Mesodermal cell (in vitro differentiated cells): ENCODE measurements around the gene PCLO.

Source experiments
- H3K27ac ChIP-seq: 2 replicates; pipeline ENCODE4 v1.7.0; 2013; ENCODE audit warnings: mild to moderate bottlenecking, low read depth, low read length, moderate library complexity; ENCODE audit not compliant: severe bottlenecking
- H3K36me3 ChIP-seq: 2 replicates; pipeline ENCODE4 v1.7.1; 2013; ENCODE audit warnings: mild to moderate bottlenecking, low read length, moderate library complexity; ENCODE audit not compliant: control insufficient read depth, insufficient read depth
- H3K4me1 ChIP-seq: one replicate; pipeline ENCODE4 v1.7.1; 2013; ENCODE audit warnings: mild to moderate bottlenecking, low read length; ENCODE audit not compliant: insufficient read depth, control insufficient read depth, poor library complexity, severe bottlenecking
- H3K4me3 ChIP-seq: 2 replicates; pipeline ENCODE4 v1.7.0; 2013; ENCODE audit warnings: low read length, control low read depth, mild to moderate bottlenecking; ENCODE audit not compliant: insufficient read depth, poor library complexity, severe bottlenecking; ENCODE audit errors: extremely low read depth
- H3K9me3 ChIP-seq: 2 replicates; pipeline ENCODE4 v1.7.1; 2013; ENCODE audit warnings: mild to moderate bottlenecking, low read length, moderate library complexity; ENCODE audit not compliant: control insufficient read depth
- WGBS, 2 experiments: methylation state at CpG; one replicate each; pipeline ENCODE4 v1.1.5; 2013; ENCODE audit warnings: missing lambda C conversion rate in 2 of 2; ENCODE audit not compliant: insufficient coverage in 2 of 2; 5-methylcytosine and 5-hydroxymethylcytosine counted together

Gene PCLO

GRCh38 chr7:82964150-82964882 lies 198.4 kb downstream of the PCLO start:
- WGBS, 2 experiments, result 71% methylated on average over 1 of the region's 1 CpG; no CpG with 5 or more reads in 1 of the 2 experiments
- Histone ChIP-seq H3K36me3 (no peaks in the 10 kb centered on the region), H3K27ac (no peak overlapping the region), H3K4me1 (no peaks in the 10 kb centered on the region), H3K4me3 (no peak overlapping the region), H3K9me3 (no peaks in the 10 kb centered on the region)

- no peaks in the 10 kb centered on the region for H3K4me1 ChIP-seq
- no peak overlapping the region for H3K4me3 ChIP-seq
- 83% methylated on average over 1 of the region's 3 CpGs for WGBS, 2 experiments
- H3K9me3 ChIP-seq, result no peaks in the 10 kb centered on the region
- no peaks in the 10 kb centered on the region for H3K36me3 ChIP-seq
- no peak overlapping the region for H3K27ac ChIP-seq
Measured at GRCh38 chr7:82961240-82961639, 201.4 kb downstream of the PCLO start.

GRCh38 chr7:82959528-82959927 lies 203.2 kb downstream of the PCLO start:
- WGBS, 2 experiments, result 81 to 100% methylated on average over 1 to 2 of the region's 2 CpGs
- Histone ChIP-seq H3K4me1 (no peaks in the 10 kb centered on the region), H3K9me3 (no peaks in the 10 kb centered on the region), H3K4me3 (no peak overlapping the region), H3K27ac (no peak overlapping the region), H3K36me3 (no peaks in the 10 kb centered on the region)

GRCh38 chr7:82957521-82957920 lies 205.2 kb downstream of the PCLO start:
- 100% methylated on average over 1 of the region's 1 CpG; no CpG with 5 or more reads in 1 of the 2 experiments for WGBS, 2 experiments
- no peak overlapping the region for H3K27ac ChIP-seq
- H3K4me1 ChIP-seq, result no peaks in the 10 kb centered on the region
- no peaks in the 10 kb centered on the region for H3K9me3 ChIP-seq
- no peaks in the 10 kb centered on the region for H3K36me3 ChIP-seq
- H3K4me3 ChIP-seq, result no peak overlapping the region

GRCh38 chr7:82953324-82954027 lies 209.2 kb downstream of the PCLO start:
- no peak overlapping the region for H3K4me3 ChIP-seq
- 83 to 100% methylated on average over 2 to 6 of the region's 6 CpGs for WGBS, 2 experiments
- H3K9me3 ChIP-seq, result no peaks in the 10 kb centered on the region
- H3K27ac ChIP-seq, result no peak overlapping the region
- H3K4me1 ChIP-seq, result no peaks in the 10 kb centered on the region
- H3K36me3 ChIP-seq, result no peaks in the 10 kb centered on the region

- H3K4me3 ChIP-seq, result no peak overlapping the region
- H3K9me3 ChIP-seq, result no peaks in the 10 kb centered on the region
- H3K36me3 ChIP-seq, result no peaks in the 10 kb centered on the region
- H3K27ac ChIP-seq, result no peak overlapping the region
- H3K4me1 ChIP-seq, result no peaks in the 10 kb centered on the region
- 91 to 98% methylated on average over 3 to 4 of the region's 4 CpGs for WGBS, 2 experiments
Measured at GRCh38 chr7:82950436-82950835, 212.2 kb downstream of the PCLO start.

- Histone ChIP-seq H3K27ac (no peak overlapping the region), H3K4me1 (no peaks in the 10 kb centered on the region), H3K9me3 (no peaks in the 10 kb centered on the region), H3K36me3 (no peaks in the 10 kb centered on the region), H3K4me3 (no peak overlapping the region)
- WGBS, 2 experiments, result 100% methylated on average over 1 of the region's 3 CpGs; no CpG with 5 or more reads in 1 of the 2 experiments
Measured at GRCh38 chr7:82945480-82945879, 217.2 kb downstream of the PCLO start.

- H3K4me1 ChIP-seq, result no peaks in the 10 kb centered on the region
- no peak overlapping the region for H3K27ac ChIP-seq
- no peaks in the 10 kb centered on the region for H3K36me3 ChIP-seq
- no CpG with 5 or more reads among the region's 4 CpGs for WGBS, 2 experiments
- H3K9me3 ChIP-seq, result no peaks in the 10 kb centered on the region
- H3K4me3 ChIP-seq, result no peak overlapping the region
Measured at GRCh38 chr7:82945056-82945455, 217.6 kb downstream of the PCLO start.

- 90 to 100% methylated on average over 1 of the region's 1 CpG for WGBS, 2 experiments
- Histone ChIP-seq H3K4me1 (no peaks in the 10 kb centered on the region), H3K4me3 (no peak overlapping the region), H3K27ac (no peak overlapping the region), H3K36me3 (no peaks in the 10 kb centered on the region), H3K9me3 (no peaks in the 10 kb centered on the region)
Measured at GRCh38 chr7:82932516-82932915, 230.2 kb downstream of the PCLO start.

- H3K4me3 ChIP-seq, result no peak overlapping the region
- 100% methylated on average over 1 of the region's 2 CpGs; no CpG with 5 or more reads in 1 of the 2 experiments for WGBS, 2 experiments
- H3K9me3 ChIP-seq, result no peaks in the 10 kb centered on the region
- H3K36me3 ChIP-seq, result no peaks in the 10 kb centered on the region
- H3K4me1 ChIP-seq, result no peaks in the 10 kb centered on the region
- H3K27ac ChIP-seq, result no peak overlapping the region
Measured at GRCh38 chr7:82926477-82926876, 236.2 kb downstream of the PCLO start.

- no peak overlapping the region for H3K4me3 ChIP-seq
- no peak overlapping the region for H3K27ac ChIP-seq
- H3K36me3 ChIP-seq, result no peaks in the 10 kb centered on the region
- H3K4me1 ChIP-seq, result no peaks in the 10 kb centered on the region
- H3K9me3 ChIP-seq, result no peaks in the 10 kb centered on the region
Measured at GRCh38 chr7:82925331-82925730, 237.4 kb downstream of the PCLO start.
